ENCODE measurements around the gene PPP2R1A. TPM values are rescaled to one million over a fixed set of nuclear protein-coding genes. Genes with fewer than 3 reads are reported as not detected.
A peak's percentile ranks its signal among the peaks of the same experiment; 100 is the strongest.
"Not testable (repeated sequence)": the region's sequence is repeated elsewhere in the genome, so short reads cannot be mapped to it uniquely, and the experiment has no call there.

PPP2R1A gene
- polyA plus RNA-seq, 6 donors from 2014 or later: 179 to 222 (median 202) TPM

DNA sequence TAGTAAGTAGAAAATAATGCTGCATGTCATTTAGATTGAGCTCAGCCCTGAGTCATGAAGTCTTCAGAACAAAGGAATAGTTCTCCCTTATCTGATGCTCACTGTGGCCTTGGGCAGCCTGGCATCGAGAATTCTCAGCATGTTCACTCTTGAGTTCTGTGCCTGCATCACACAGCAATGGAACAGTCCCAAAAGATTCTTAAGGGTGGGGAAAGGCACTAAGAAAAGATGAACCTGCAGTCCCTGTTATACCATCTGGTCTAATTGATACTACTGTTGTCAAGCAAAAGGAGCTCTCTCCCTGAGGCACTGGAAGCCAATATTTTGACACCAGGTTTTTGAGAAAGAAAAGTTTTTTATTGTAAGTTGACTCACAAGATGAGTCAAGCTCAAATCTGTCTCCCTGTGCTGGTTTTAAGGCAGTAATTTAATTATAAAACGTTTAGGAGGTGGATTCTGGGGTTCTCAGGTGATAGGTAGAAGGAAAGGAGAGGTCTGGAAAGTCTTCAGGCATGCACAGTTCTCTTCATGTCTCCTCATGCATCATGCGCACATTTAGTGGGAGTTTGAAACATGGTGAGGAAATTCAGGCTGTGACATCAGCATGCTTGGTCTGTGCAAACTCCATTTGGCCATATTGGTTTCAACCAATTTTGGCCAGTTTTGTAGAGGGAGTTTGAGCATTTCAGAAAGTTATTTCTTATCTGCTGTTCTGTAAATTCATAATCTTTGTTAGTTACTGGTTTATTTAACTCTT lies 41.5 kb downstream of the PPP2R1A start:
- H3K27ac Mint-ChIP-seq: peak overlapping the region in 5 of 6 donors; percentile 3 to 53 (median 23)
- no peaks in the 10 kb centered on the region for H3K9me3 Mint-ChIP-seq
- no peaks in the 10 kb centered on the region for H3K27me3 Mint-ChIP-seq
- ATAC-seq (ENCODE audit: low read depth in 2 of 2): no peak
- H3K36me3 Mint-ChIP-seq: peaks cover 11% of the 10 kb centered on the region in 2 donors
- no peak for DNase-seq
- H3K4me1 Mint-ChIP-seq: peaks cover 0 to 10% (median 0%) of the 10 kb centered on the region in 3 donors
- H3K4me3 Mint-ChIP-seq: no peak overlapping the region

DNA sequence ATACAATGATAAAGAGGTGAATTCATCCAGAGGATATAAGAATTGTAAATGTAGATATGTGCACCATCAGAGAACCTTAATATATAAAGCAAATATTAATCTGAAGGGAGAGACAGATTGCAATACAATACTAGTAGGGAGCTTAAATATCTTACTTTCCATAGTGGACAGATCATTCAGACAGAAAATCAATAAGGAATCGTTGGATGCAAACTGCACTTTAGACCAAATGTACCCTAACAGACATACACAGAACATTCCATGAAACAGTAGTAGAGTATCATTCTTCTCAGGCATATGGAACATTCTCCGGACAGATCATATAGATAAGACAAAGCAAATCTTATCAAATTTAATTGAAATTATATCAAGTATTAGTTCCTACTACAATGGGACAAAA lies 44.6 kb downstream of the PPP2R1A start:
- peak overlapping the region in 1 of 6 donors; percentile 53 for H3K27ac Mint-ChIP-seq

DNA sequence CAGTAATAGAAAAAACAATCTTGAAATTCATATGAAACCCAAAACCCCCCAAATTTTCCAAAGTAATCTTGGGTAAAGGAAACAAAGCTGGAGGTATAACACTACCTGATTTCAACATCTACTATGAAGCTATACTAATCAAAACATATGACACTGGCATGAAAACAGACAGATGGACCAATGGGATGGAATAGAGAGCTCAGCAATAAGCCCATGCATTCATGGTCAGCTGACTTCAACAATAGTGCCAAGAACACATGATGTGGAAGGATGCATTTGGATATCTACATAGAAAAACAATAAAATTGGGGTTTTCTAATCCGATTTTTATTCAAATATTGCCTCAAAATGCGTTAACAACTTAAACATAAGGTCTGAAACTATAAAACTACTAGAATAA lies 47.3 kb downstream of the PPP2R1A start:
- peaks cover 0 to 10% (median 3%) of the 10 kb centered on the region in 3 donors for H3K4me1 Mint-ChIP-seq
- H3K36me3 Mint-ChIP-seq: no peaks in the 10 kb centered on the region
- ATAC-seq (ENCODE audit: low read depth in 2 of 2) (no peak), DNase-seq (no peak)
- H3K27me3 Mint-ChIP-seq: peaks cover 0 to 16% (median 0%) of the 10 kb centered on the region in 3 donors
- H3K27ac Mint-ChIP-seq: no peak overlapping the region
- H3K9me3 Mint-ChIP-seq: no peaks in the 10 kb centered on the region
- no peak overlapping the region for H3K4me3 Mint-ChIP-seq

More for the DNA sequence above, 44.6 kb downstream of the PPP2R1A start:
- Mint-ChIP-seq H3K27me3 (peaks cover 0 to 7% (median 0%) of the 10 kb centered on the region in 3 donors), H3K36me3 (no peaks in the 10 kb centered on the region), H3K4me3 (no peak overlapping the region), H3K4me1 (peaks cover 0 to 10% (median 3%) of the 10 kb centered on the region in 3 donors), H3K9me3 (no peaks in the 10 kb centered on the region)
- DNase-seq (no peak), ATAC-seq (ENCODE audit: low read depth in 2 of 2) (no peak)

DNA sequence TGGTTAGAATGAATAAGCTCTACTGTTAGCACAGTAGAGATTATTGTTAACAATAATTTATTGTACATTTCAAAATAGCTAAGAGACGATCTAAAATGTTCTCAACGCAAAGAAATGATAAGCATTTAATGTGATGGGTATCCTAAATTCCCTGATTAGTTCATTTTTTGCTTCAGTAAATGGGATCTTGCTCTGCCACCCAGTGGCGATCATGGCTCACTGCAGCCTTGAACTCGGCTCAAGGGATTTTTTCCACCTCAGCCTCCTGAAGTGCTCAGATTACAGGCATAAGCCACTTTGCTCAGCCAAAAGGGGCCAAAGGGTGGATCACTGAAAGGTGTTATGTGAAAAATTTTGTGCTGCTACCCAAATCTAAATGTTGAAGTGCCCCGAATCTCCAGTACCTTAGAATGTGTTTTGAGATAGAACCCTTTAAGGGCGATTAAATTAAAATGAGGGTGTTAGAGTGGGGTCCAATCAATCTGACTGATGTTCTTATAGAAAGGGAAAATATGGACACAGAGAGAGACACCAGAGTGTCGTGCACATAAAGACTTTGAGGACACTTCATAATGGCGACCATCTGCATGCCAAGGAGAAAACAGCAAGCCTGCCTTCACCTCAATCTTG lies 48.0 kb downstream of the PPP2R1A start:
- peaks cover 0 to 16% (median 0%) of the 10 kb centered on the region in 3 donors for H3K27me3 Mint-ChIP-seq
- DNase-seq (peak; percentile 48), ATAC-seq (ENCODE audit: low read depth in 2 of 2) (peak; percentile 35 to 67)
- H3K9me3 Mint-ChIP-seq: no peaks in the 10 kb centered on the region
- H3K36me3 Mint-ChIP-seq: no peaks in the 10 kb centered on the region
- no peak overlapping the region for H3K27ac Mint-ChIP-seq
- H3K4me1 Mint-ChIP-seq: peaks cover 0 to 10% (median 3%) of the 10 kb centered on the region in 3 donors
- no peak overlapping the region for H3K4me3 Mint-ChIP-seq

DNA sequence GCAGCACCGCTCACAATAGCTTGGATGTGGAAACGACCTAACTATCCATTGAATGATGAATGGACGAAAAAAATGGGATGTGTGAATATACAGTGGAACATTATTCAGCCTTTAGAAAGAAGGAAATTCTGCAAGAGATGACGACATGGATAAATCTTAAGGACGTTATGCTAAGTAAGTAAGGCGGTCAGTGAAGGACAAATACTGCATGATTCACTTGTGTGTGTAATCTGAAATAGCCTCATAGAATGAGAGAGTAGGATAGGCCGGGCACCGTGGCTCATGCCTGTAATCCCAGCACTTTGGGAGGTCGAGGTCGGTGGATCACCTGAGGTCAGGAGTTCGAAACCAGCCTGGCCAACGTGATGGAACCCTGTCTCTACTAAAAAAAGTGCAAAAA lies 54.2 kb downstream of the PPP2R1A start:
- H3K27ac Mint-ChIP-seq: no peak overlapping the region
- no peak for DNase-seq
- H3K9me3 Mint-ChIP-seq: no peaks in the 10 kb centered on the region
- H3K4me3 Mint-ChIP-seq: no peak overlapping the region
- H3K27me3 Mint-ChIP-seq: peaks cover 0 to 32% (median 4%) of the 10 kb centered on the region in 3 donors
- no peaks in the 10 kb centered on the region for H3K36me3 Mint-ChIP-seq
- ATAC-seq (ENCODE audit: low read depth in 2 of 2): no peak
- peaks cover 0 to 6% (median 0%) of the 10 kb centered on the region in 3 donors for H3K4me1 Mint-ChIP-seq

DNA sequence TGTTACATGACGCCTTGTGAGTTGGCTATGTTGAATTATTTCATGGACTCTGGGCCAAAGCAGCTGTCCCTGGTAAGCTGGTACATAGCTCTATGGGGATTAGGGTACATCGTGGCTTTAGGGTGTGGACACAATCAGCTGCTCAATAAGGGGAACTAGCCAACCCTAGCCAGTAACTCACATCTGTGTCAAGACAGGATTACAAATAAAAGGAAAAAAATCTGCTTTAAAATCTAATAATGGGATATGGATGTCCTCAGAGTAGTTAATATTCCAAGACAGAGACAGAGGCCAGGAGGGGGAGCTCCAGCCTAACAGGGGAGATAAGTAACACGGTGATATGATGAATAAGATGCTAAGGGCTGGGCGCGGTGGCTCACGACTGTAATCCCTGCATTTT lies 58.4 kb downstream of the PPP2R1A start:
- H3K4me3 Mint-ChIP-seq: no peak overlapping the region
- H3K9me3 Mint-ChIP-seq: peaks cover 0 to 6% (median 2%) of the 10 kb centered on the region in 7 donors
- H3K36me3 Mint-ChIP-seq: peaks cover 0 to 6% of the 10 kb centered on the region in 2 donors
- peaks cover 0 to 6% (median 0%) of the 10 kb centered on the region in 3 donors for H3K4me1 Mint-ChIP-seq
- DNase-seq: peak; percentile 35
- ATAC-seq (ENCODE audit: low read depth in 2 of 2): peak; percentile 58 to 75
- no peak overlapping the region for H3K27ac Mint-ChIP-seq
- H3K27me3 Mint-ChIP-seq: peaks cover 0 to 20% (median 4%) of the 10 kb centered on the region in 3 donors

DNA sequence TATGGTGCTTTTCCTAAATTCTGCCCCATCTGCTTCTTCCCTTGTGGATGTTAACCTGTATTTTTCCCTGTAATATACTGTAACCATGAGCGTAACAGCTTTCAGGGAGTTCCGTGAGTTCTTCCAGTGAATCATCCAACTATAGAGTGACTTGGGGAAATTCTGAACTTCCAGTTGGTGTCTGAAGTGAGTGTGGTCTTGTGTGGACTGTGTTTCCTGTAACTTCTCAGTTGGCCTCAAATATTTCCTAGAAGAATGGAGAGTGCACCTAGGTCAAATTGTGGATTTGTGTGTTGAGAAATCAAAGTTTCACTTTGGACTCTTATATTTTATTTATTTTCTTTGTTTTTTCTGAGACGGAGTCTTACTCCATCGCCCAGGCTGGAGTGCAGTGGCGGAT lies 68.6 kb downstream of the PPP2R1A start:
- no peaks in the 10 kb centered on the region for H3K4me1 Mint-ChIP-seq
- H3K36me3 Mint-ChIP-seq: no peaks in the 10 kb centered on the region
- peaks cover 0 to 19% (median 5%) of the 10 kb centered on the region in 7 donors for H3K9me3 Mint-ChIP-seq
- H3K27me3 Mint-ChIP-seq: peaks cover 4 to 24% (median 8%) of the 10 kb centered on the region in 3 donors
- H3K4me3 Mint-ChIP-seq: no peak overlapping the region
- H3K27ac Mint-ChIP-seq: no peak overlapping the region
- ATAC-seq (ENCODE audit: low read depth in 2 of 2) (no peak), DNase-seq (no peak)

DNA sequence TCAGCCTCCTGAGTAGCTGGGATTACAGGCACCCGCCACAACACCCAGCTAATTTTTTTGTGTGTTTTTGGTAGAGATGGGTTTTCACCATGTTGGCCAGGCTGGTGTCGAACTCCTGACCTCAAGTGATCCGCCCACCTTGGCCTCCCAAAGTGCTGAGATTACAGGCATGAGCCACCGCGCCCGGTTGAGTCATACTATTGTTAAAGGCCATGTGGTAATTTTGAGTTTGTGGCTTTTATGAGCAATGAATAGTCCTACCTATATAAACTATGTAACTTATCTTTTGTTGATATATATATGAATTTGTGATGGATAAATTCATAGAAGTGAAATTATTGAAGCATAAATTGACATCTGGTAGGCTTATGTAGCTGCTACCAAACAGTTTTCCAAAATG lies 75.7 kb downstream of the PPP2R1A start:
- DNase-seq; H3K9me3 Mint-ChIP-seq; H3K27ac Mint-ChIP-seq; H3K36me3 Mint-ChIP-seq; ATAC-seq (ENCODE audit: low read depth in 2 of 2); H3K4me3 Mint-ChIP-seq: not testable (repeated sequence)
- H3K27me3 Mint-ChIP-seq: peaks cover 0 to 16% (median 8%) of the 10 kb centered on the region in 3 donors
- peaks cover 7 to 12% (median 7%) of the 10 kb centered on the region in 3 donors for H3K4me1 Mint-ChIP-seq

DNA sequence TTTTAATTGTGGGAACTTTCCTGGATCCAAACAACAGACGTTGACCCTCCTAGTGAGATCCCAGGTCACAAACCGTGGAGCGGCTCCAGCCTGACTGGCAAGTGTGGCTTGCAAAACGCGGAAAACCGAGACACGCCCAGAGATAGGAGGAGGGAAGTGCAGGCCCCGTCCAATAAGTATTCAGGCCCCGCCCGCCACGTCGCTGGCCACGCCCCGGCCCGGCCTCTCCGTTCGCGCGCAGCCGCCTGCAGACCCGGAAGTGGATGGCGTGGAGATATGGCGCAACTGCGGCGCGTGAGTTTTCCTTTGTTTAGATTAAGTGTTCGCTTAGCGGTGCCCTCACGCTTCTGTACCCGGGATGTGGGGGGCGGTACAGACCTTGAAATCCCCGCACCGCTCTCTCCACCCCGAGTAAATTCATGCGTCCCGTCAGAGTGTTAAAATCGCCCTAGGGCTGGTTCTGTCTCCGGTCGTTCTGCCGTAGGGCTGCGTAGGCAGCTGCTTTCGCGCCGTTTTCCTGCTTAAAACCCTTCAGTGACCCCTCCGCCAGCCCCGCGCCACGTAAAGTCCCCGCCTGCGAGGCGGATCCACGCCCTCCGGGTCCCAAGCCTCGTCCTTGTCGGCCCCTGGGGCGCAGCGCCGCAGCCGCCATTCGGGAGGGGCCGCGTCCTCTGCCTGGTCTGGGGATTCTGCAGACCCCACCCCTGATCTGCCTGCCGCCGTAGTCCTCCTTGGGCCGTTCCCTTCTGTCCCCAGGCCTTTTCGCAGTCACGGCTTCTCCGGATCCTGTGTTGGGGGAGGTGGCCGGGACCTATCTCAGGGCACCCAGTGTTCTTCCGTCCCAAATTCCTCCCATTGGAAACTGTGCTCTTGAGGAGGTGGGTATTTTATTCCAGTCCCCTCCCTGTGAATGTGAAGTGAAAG lies 79.7 kb downstream of the PPP2R1A start, which contains the start of gene ZNF766:
TSS of gene ZNF766 (plus strand) at position 250 of the 924 bp plus-strand sequence. CDS start at position 277, 27 bp downstream.
- Mint-ChIP-seq H3K27ac (peak within 1 kb of the TSS; percentile 93 to 99 (median 97)), H3K36me3 (peaks cover 17 to 38% of the 10 kb centered on the region in 2 donors), H3K4me3 (peak within 1 kb of the TSS; percentile 90 to 99 (median 97)), H3K9me3 (peaks cover 0 to 14% (median 0%) of the 10 kb centered on the region in 7 donors), H3K27me3 (no peaks in the 10 kb centered on the region), H3K4me1 (peaks cover 36 to 46% (median 46%) of the 10 kb centered on the region in 3 donors)
- ATAC-seq (ENCODE audit: low read depth in 2 of 2): peak; percentile 97 to 98
- peak; percentile 96 for DNase-seq

DNA sequence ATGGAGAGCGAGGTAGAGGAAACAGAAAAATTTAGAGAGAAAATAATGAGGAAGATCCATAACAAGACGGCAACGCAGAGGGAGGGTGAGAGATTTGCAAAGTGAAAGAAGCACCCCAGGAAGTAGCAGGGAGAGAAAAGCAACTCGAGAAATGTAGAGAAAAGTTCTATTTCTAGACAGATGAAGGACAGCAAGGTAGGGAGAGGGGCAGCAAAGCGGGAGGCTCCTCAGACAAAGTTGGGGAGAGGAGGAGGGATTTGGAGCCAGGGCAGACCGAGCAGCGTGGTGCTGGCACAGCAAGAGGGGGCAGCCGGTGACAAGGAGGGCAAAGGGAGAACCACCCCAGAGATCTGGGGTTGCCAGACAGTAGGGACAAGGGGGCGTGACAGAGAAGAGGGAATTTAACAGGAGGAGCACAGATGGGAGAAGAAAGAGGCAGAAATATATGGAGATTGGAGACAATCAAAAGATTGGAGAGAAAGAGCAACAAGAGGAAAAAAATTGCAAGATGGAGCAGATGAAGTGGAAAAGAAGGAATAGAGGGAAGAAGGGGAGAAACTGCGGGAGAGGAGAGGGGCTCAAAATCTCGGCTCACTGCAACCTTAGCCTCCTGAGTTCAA lies 80.5 kb downstream of the PPP2R1A start:
- peak overlapping the region; percentile 93 to 99 (median 97) for H3K27ac Mint-ChIP-seq
- no peaks in the 10 kb centered on the region for H3K27me3 Mint-ChIP-seq
- peak overlapping the region; percentile 90 to 99 (median 97) for H3K4me3 Mint-ChIP-seq
- ATAC-seq (ENCODE audit: low read depth in 2 of 2): no peak
- peaks cover 0 to 14% (median 0%) of the 10 kb centered on the region in 7 donors for H3K9me3 Mint-ChIP-seq
- H3K36me3 Mint-ChIP-seq: peaks cover 17 to 40% of the 10 kb centered on the region in 2 donors
- peaks cover 39 to 54% (median 51%) of the 10 kb centered on the region in 3 donors for H3K4me1 Mint-ChIP-seq
- DNase-seq: peak; percentile 10

DNA sequence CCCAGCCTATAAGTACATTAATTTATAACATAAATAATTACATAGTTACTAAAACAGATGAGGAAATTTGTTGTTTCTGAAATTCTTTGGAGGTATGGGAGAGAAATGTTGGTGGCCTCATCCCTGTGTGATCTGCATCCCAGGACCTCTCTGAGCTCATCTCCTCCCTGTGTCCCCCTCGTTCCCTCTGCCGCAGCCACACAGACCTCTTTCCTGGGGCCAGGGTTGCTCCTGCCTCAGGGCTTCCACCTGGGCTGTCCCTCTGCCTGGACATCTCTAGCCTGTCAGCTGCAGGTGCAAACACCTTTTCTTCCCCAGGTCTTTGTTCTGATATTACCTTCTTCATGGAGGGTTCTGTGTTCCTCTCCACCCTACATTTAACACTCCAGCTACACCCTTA lies 83.4 kb downstream of the PPP2R1A start:
- peaks cover 0 to 23% (median 2%) of the 10 kb centered on the region in 7 donors for H3K9me3 Mint-ChIP-seq
- no peaks in the 10 kb centered on the region for H3K27me3 Mint-ChIP-seq
- peaks cover 31 to 49% of the 10 kb centered on the region in 2 donors for H3K36me3 Mint-ChIP-seq
- no peak for DNase-seq
- H3K27ac Mint-ChIP-seq: peak overlapping the region in 2 of 6 donors; percentile 26 to 81
- ATAC-seq (ENCODE audit: low read depth in 2 of 2): no peak
- peaks cover 43 to 81% (median 72%) of the 10 kb centered on the region in 3 donors for H3K4me1 Mint-ChIP-seq
- peak overlapping the region in 5 of 8 donors; percentile 20 to 67 (median 46) for H3K4me3 Mint-ChIP-seq

DNA sequence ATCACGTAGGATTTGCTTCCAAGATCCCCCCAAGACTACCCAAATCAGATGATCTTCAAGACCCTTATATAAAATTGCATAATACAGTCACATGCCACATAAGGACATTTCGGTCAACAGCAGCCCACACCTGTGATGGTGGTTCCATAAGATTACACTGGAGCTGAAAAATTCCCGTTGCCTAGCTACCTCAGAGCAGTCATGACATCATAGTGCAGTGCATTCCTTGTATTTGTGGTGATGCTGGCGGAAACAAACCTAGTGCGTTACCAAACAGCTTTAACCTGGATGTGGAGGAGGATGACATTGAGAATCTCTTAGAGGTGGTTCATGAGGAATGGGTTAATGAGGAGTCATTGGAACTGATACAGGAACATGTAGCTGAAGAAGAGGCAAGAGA lies 84.3 kb downstream of the PPP2R1A start:
- H3K27ac Mint-ChIP-seq: no peak overlapping the region
- H3K4me1 Mint-ChIP-seq: peaks cover 49 to 84% (median 81%) of the 10 kb centered on the region in 3 donors
- no peak for ATAC-seq (ENCODE audit: low read depth in 2 of 2)
- peaks cover 0 to 27% (median 7%) of the 10 kb centered on the region in 7 donors for H3K9me3 Mint-ChIP-seq
- DNase-seq: no peak
- peak overlapping the region in 4 of 8 donors; percentile 12 to 59 (median 40) for H3K4me3 Mint-ChIP-seq
- H3K36me3 Mint-ChIP-seq: peaks cover 38 to 58% of the 10 kb centered on the region in 2 donors
- H3K27me3 Mint-ChIP-seq: no peaks in the 10 kb centered on the region
